Measurements from ENCODE around the gene CALR3.
A peak's percentile ranks its signal among the peaks of the same experiment; 100 is the strongest.

The CALR3 gene

GRCh38 chr19:16540948-16541347, 45.0 kb upstream of the CALR3 start:
- H3K4me3 ChIP-seq (ENCODE audit: low read depth, low read length) = peak overlapping the region; percentile 75
- TF ChIP-seq CTCF (IDR thresholded peaks at IDR 0.05; ENCODE audit: control insufficient read depth, extremely low read depth, insufficient read depth) = no peak
- no peak for DNase-seq (ENCODE audit: low read depth)

DNA sequence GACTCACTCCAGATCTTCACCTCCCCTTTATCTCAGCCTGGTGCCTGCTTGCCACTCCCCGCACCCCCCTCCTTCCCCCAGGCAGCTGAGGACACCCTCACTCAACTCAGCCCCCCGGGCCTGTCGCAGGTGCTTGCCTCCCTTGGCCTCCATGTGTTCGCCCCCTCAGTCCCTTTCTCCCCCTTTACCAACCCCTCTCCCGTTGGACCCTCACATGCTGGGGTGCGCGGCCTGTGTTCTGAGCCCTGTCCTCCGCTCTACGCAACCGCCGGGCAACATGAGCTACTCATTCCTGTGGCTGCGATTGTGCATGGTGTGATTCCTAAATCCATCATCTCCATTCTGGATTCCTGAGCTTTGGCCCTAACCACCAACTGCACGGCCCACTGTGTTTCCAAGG, 41.1 kb upstream of the CALR3 start:
- TF ChIP-seq CTCF (IDR thresholded peaks at IDR 0.05; ENCODE audit: control insufficient read depth, extremely low read depth, insufficient read depth) = no peak
- no peak for DNase-seq (ENCODE audit: low read depth)
- no peak overlapping the region for H3K4me3 ChIP-seq (ENCODE audit: low read depth, low read length)

DNA sequence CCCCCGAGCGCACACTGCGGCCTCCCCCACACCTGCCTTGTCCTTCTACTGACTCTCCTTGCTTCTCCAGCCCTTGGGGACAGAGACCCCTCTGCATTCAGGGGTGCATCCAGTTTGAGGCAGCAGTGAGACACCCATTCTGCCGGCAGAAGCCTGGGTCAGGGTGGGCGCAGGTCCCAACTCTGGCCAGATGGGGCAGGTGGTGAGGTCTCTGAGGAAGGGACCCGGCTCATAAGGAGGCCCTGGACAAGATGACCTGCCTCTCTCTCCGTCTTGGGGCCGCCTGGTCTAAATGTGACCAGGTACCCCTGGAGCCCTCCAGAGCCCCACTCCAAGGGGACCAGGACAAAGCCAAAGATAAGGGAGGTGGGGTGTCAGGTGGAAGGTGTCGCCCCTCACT, 40.2 kb upstream of the CALR3 start:
- no peak for DNase-seq (ENCODE audit: low read depth)
- no peak overlapping the region for H3K4me3 ChIP-seq (ENCODE audit: low read depth, low read length)
- TF ChIP-seq CTCF (IDR thresholded peaks at IDR 0.05; ENCODE audit: control insufficient read depth, extremely low read depth, insufficient read depth) = no peak

DNA sequence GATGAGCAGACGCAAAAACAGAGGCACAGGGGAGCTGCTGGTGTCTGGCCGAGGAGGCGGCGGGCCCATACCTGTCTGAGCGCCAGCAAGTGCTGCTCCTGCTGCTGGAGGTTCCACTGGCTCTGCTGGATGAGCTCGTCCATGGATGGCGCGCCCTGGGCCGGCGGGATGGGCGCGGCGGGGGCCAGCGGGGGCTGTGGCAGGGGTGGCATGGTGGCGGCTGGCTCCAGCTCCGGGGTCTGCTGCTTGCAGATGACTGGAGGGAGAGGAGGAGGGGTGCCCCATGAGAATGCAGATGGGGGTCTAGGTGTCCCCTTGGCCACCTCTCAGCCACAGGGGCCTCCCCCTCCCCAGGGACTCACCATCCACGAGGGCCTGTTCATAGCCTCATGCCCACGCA, 39.4 kb upstream of the CALR3 start:
- DNase-seq (ENCODE audit: low read depth) = no peak
- no peak overlapping the region for H3K4me3 ChIP-seq (ENCODE audit: low read depth, low read length)
- TF ChIP-seq CTCF (IDR thresholded peaks at IDR 0.05; ENCODE audit: control insufficient read depth, extremely low read depth, insufficient read depth) = no peak

DNA sequence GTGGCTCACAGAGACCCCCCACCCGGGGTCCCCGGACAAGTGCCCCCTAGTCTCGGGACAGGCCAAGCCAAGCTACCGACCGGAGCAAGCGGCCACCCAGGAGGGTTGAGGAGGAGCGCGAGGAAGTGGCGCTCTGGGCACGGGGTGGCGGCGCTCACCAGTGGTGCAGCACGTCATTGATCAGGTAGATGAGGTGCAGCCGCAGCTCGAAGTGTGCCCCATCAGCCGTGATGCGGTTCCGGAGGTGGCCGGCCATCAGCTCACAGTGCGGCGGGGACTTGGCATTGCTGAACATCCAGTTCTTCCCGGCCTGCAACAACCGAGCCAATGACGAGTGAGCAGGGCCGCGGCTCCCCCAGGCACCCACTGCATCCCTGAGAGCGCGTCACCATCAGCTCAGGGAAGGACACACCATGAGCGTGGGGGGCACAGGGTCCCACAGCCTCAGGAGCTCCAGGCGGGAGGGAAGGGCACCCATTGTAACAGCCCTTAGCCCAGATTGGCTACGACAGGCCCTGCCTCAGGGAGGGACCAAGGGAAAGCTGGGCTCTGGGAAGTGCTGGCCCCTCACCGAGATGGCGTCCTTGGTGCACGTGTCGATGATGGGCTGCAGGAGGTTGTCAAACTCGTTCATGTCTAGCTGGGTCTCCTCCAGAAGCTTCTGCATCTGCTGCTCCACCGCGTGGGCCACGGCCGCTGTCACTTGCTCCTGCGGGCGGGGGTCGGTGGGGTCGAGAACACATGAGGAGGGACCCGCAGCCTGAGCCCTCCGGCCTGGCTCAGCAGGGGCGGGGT, 36.7 kb upstream of the CALR3 start:
- DNase-seq (ENCODE audit: low read depth) = no peak

GRCh38 chr19:16531380-16531669, 35.4 kb upstream of the CALR3 start:
- no peak for DNase-seq (ENCODE audit: low read depth)
- no peak overlapping the region for H3K4me3 ChIP-seq (ENCODE audit: low read depth, low read length)
- TF ChIP-seq CTCF (IDR thresholded peaks at IDR 0.05; ENCODE audit: control insufficient read depth, extremely low read depth, insufficient read depth) = no peak

More for the DNA sequence above, 36.7 kb upstream of the CALR3 start:
- TF ChIP-seq CTCF (IDR thresholded peaks at IDR 0.05; ENCODE audit: control insufficient read depth, extremely low read depth, insufficient read depth) = no peak
- no peak overlapping the region for H3K4me3 ChIP-seq (ENCODE audit: low read depth, low read length)

All from LNCaP clone FGC (cell line).